ENCODE measurements around the gene PPP4R1.

GRCh38 chr18:9526458-9526857 is 87.9 kb downstream of the PPP4R1 start:
- no peak for TF ChIP-seq POLR2A (IDR thresholded peaks at IDR 0.05)
- no peak for TF ChIP-seq CTCF (IDR thresholded peaks at IDR 0.05 in 4 of 5, conservative IDR thresholded peaks at IDR 0.05 in 1 of 5)

Data from gastrocnemius medialis (tissue), 4 donors.